Cardiac septum (tissue), 1 donor: Measurements from ENCODE around the gene SCYL1. TPM values are rescaled to one million over a fixed set of nuclear protein-coding genes. Genes with fewer than 3 reads are reported as not detected.

Experiments
- DNase-seq: peaks from one replicate; pipeline ENCODE4 v3.0.0-alpha.2; 2020; ENCODE audit warnings: low spot score
- intact Hi-C: fragments of 100-400 bp; cut with DNase I; formaldehyde crosslinking; loops from one replicate; pipeline ENCODE4 v1.14.0; 2022
- total RNA-seq: library from RNA; stranded (reverse); fragmentation: NEBNext Ultra II Directional; extraction: Animal tissue kit (Norgen Biotek cat#: 25700); gene quantifications from one replicate; pipeline ENCODE4 v1.2.1, GENCODE V29; 2021
- donor health status: DM: no; HTN: no; CAD: no.

SCYL1 gene
- total RNA-seq, 1 donor from 2014 or later = 60.2 TPM

GRCh38 chr11:65546217-65546958 lies 21.5 kb downstream of the SCYL1 start:
- peak; percentile 96 for DNase-seq

GRCh38 chr11:65547446-65548125 lies 22.7 kb downstream of the SCYL1 start:
- DNase-seq = no peak
- intact Hi-C loops = no loop called here

More at GRCh38 chr11:65546217-65546958, 21.5 kb downstream of the SCYL1 start:
- intact Hi-C loops = no loop called here

- DNase-seq = no peak
- intact Hi-C loops = no loop called here
Observed at GRCh38 chr11:65548395-65548794, 23.5 kb downstream of the SCYL1 start.

- intact Hi-C loops = no loop called here
Observed at GRCh38 chr11:65549096-65549495, 24.2 kb downstream of the SCYL1 start.

GRCh38 chr11:65551572-65552387 lies 26.9 kb downstream of the SCYL1 start:
- no peak for DNase-seq
- intact Hi-C loops = no loop called here

More at GRCh38 chr11:65549096-65549495, 24.2 kb downstream of the SCYL1 start:
- no peak for DNase-seq

- intact Hi-C loops = no loop called here
- no peak for DNase-seq
Observed at GRCh38 chr11:65552388-65552951, 27.6 kb downstream of the SCYL1 start.

- intact Hi-C loops = no loop called here
- DNase-seq = no peak
Observed at GRCh38 chr11:65553301-65554001, 28.6 kb downstream of the SCYL1 start.

GRCh38 chr11:65554057-65554818 lies 29.4 kb downstream of the SCYL1 start:
- no peak for DNase-seq
- intact Hi-C loops = no loop called here

- DNase-seq = no peak
- intact Hi-C loops = no loop called here
Observed at GRCh38 chr11:65554842-65555430, 30.1 kb downstream of the SCYL1 start.

GRCh38 chr11:65555693-65556231 lies 30.9 kb downstream of the SCYL1 start:
- peak; percentile 85 for DNase-seq
- intact Hi-C loops = loop anchor here (2.0 kb wide), 1 partner anchor 15 kb away; no protein-coding TSS in a partner anchor

- DNase-seq = no peak
- intact Hi-C loops = loop anchor here (2.0 kb wide), 1 partner anchor 16 kb away; no protein-coding TSS in a partner anchor
Observed at GRCh38 chr11:65556470-65557279, 31.8 kb downstream of the SCYL1 start.

- no peak for DNase-seq
- intact Hi-C loops = loop anchor here (2.0 kb wide), 2 partner anchors 15 to 17 kb away; partner anchors contain the start of gene FAM89B
Observed at GRCh38 chr11:65557280-65558001, 32.6 kb downstream of the SCYL1 start.

GRCh38 chr11:65558002-65558929 lies 33.4 kb downstream of the SCYL1 start, which contains the start of gene LTBP3:
Gene LTBP3, minus strand, starts transcription at chr11:65558359. Its CDS starts 400 bp downstream, at chr11:65557959.
- intact Hi-C loops = loop anchor here (2.0 kb wide), 1 partner anchor 15 kb away; the partner anchor contains the start of gene FAM89B
- DNase-seq = peak; percentile 84

GRCh38 chr11:65558930-65559509 lies 34.1 kb downstream of the SCYL1 start:
- no peak for DNase-seq
- intact Hi-C loops = loop anchor here (2.0 kb wide), 1 partner anchor 14 kb away; the partner anchor contains the start of gene FAM89B
